HG02852 (cell line): ENCODE measurements around the gene MROH2B.

Experiments
- ATAC-seq: cut with Tn5 transposase; IDR thresholded peaks from one replicate; pipeline ENCODE4 v1.9.1; 2021; ENCODE audit warnings: mild to moderate bottlenecking, moderate library complexity; ENCODE audit not compliant: unreplicated experiment

Gene MROH2B

GRCh38 chr5:40976041-40976440, 95.1 kb downstream of the MROH2B start:
- no peak for ATAC-seq

- no peak for ATAC-seq
Observed at GRCh38 chr5:40973364-40974004, 97.7 kb downstream of the MROH2B start.

- no peak for ATAC-seq
Observed at GRCh38 chr5:40972434-40972833, 98.7 kb downstream of the MROH2B start.

GRCh38 chr5:40962207-40962955, 108.8 kb downstream of the MROH2B start:
- no peak for ATAC-seq

GRCh38 chr5:40960037-40960436, 111.1 kb downstream of the MROH2B start:
- ATAC-seq = no peak

GRCh38 chr5:40958811-40959210, 112.3 kb downstream of the MROH2B start:
- no peak for ATAC-seq

GRCh38 chr5:40957048-40957447, 114.1 kb downstream of the MROH2B start:
- no peak for ATAC-seq

- no peak for ATAC-seq
Observed at GRCh38 chr5:40955313-40955712, 115.8 kb downstream of the MROH2B start.
